Esophagus muscularis mucosa (tissue), 3 donors: ENCODE results near the gene CD302.

Source experiments
- CTCF ChIP-seq, 3 experiments: fragments of 200-600 bp in 2 of 3; fragments of 450-650 bp in 1 of 3; sonication (generic) in 2 of 3; IDR thresholded peaks; one replicate each; pipeline ENCODE4 v1.5.1; 2017 to 2019; ENCODE audit warnings: antibody characterized with exemption in 3 of 3, mild to moderate bottlenecking in 2 of 3, moderate library complexity in 1 of 3
- POLR2A ChIP-seq: fragments of 450-650 bp; IDR thresholded peaks from one replicate; pipeline ENCODE4 v1.6.1; 2017; ENCODE audit warnings: antibody characterized with exemption, moderate library complexity, mild to moderate bottlenecking, low read depth

- TF ChIP-seq POLR2A (no peak), CTCF (IDR thresholded peaks at IDR 0.05) (no peak)
These were observed 55.2 kb downstream of the CD302 start for GRCh38 chr2:159742846-159743245.
